ENCODE data around the gene RIMBP2.

Gene RIMBP2

GRCh38 chr12:130477701-130478100 is 238.4 kb downstream of the RIMBP2 start:
- H3K4me3 ChIP-seq (ENCODE audit: low read depth, low read length), result no peak overlapping the region
- no peak for TF ChIP-seq CTCF (IDR thresholded peaks at IDR 0.05; ENCODE audit: insufficient read depth, low read length, missing control alignments)
- DNase-seq (ENCODE audit: low read depth, low spot score), result no peak
- POLR2A ChIA-PET, result no interaction called here
- CTCF ChIA-PET, result no interaction called here

GRCh38 chr12:130477266-130477665 is 238.8 kb downstream of the RIMBP2 start:
- CTCF ChIA-PET, result no interaction called here
- DNase-seq (ENCODE audit: low read depth, low spot score), result no peak
- POLR2A ChIA-PET, result no interaction called here
- no peak for TF ChIP-seq CTCF (IDR thresholded peaks at IDR 0.05; ENCODE audit: insufficient read depth, low read length, missing control alignments)
- no peak overlapping the region for H3K4me3 ChIP-seq (ENCODE audit: low read depth, low read length)

- no peak for TF ChIP-seq CTCF (IDR thresholded peaks at IDR 0.05; ENCODE audit: insufficient read depth, low read length, missing control alignments)
- CTCF ChIA-PET, result no interaction called here
- POLR2A ChIA-PET, result no interaction called here
- no peak for DNase-seq (ENCODE audit: low read depth, low spot score)
- no peak overlapping the region for H3K4me3 ChIP-seq (ENCODE audit: low read depth, low read length)
Observed at GRCh38 chr12:130476451-130477135, 239.5 kb downstream of the RIMBP2 start.

- ChIA-PET CTCF (no interaction called here), POLR2A (no interaction called here)
- no peak overlapping the region for H3K4me3 ChIP-seq (ENCODE audit: low read depth, low read length)
- no peak for TF ChIP-seq CTCF (IDR thresholded peaks at IDR 0.05; ENCODE audit: insufficient read depth, low read length, missing control alignments)
- DNase-seq (ENCODE audit: low read depth, low spot score), result no peak
Observed at GRCh38 chr12:130474599-130475269, 241.4 kb downstream of the RIMBP2 start.

DNA sequence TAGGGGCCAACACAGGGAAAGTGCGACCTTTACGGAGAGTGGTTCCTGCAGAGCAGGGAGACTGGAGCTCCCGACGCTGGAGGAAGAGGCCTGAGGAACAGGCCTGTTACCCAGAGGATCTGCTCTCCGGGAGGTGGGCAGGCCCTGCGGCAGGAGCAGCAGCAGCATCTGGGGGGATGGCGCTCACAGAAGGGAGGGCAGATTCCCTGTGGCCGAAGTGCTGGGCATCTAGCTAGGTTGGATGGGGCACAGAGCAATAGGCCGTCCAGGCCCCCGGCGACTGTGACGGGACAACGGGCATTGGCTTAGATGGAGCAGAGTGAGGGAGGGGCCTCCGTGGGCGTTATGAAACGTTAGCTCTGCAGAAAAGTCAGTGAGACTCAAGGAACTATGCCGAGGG is 242.8 kb downstream of the RIMBP2 start:
- ChIA-PET CTCF (no interaction called here), POLR2A (no interaction called here)
- no peak for DNase-seq (ENCODE audit: low read depth, low spot score)
- H3K4me3 ChIP-seq (ENCODE audit: low read depth, low read length), result no peak overlapping the region
- TF ChIP-seq CTCF (IDR thresholded peaks at IDR 0.05; ENCODE audit: insufficient read depth, low read length, missing control alignments), result no peak

- TF ChIP-seq CTCF (IDR thresholded peaks at IDR 0.05; ENCODE audit: insufficient read depth, low read length, missing control alignments), result no peak
- POLR2A ChIA-PET, result no interaction called here
- CTCF ChIA-PET, result no interaction called here
Observed at GRCh38 chr12:130470969-130471368, 245.1 kb downstream of the RIMBP2 start.

More at GRCh38 chr12:130470969-130471368, 245.1 kb downstream of the RIMBP2 start:
- no peak overlapping the region for H3K4me3 ChIP-seq (ENCODE audit: low read depth, low read length)
- DNase-seq (ENCODE audit: low read depth, low spot score), result no peak

Data from AG04449 (cell line).